ENCODE data around the gene CEPT1. TPM values are rescaled to one million over a fixed set of nuclear protein-coding genes. Genes with fewer than 3 reads are reported as not detected.

CEPT1 gene
- total and polyA plus RNA-seq, 2 of the 8 experiments (the other 6 are each of a cell fraction or from before 2014, with no cell fraction given) = 18.5 to 28.6 TPM

- Histone ChIP-seq H3K4me3 (ENCODE audit: extremely low read depth in 1 of 4, insufficient read depth in 2 of 4, low read depth in 3 of 4, low read length in 4 of 4) (no peak overlapping the region), H3K23ac (ENCODE audit: insufficient read length) (no peak overlapping the region), H2AFZ (ENCODE audit: low read length) (no peak overlapping the region), H4K5ac (ENCODE audit: insufficient read length, low read depth, low read length) (no peak overlapping the region), H2BK120ac (replicated peaks; ENCODE audit: low read depth, low read length) (no peak overlapping the region), H3K79me1 (ENCODE audit: low read depth, low read length) (no peaks in the 10 kb centered on the region), H3K4me2 (ENCODE audit: insufficient read depth in 1 of 2, low read depth in 2 of 2, low read length in 2 of 2) (no peak overlapping the region), H2BK5ac (ENCODE audit: low read depth, low read length) (no peak overlapping the region), H3K4ac (replicated peaks; ENCODE audit: insufficient read length, low read depth, low read length) (no peak overlapping the region), H3K9me3 (ENCODE audit: insufficient read depth in 2 of 2, low read depth in 1 of 2, low read length in 1 of 2) (no peaks in the 10 kb centered on the region), H3K56ac (replicated peaks; ENCODE audit: insufficient read length, low read depth, low read length) (no peak overlapping the region), H3K9ac (replicated peaks in 1 of 4; ENCODE audit: extremely low read depth in 1 of 4, low read depth in 3 of 4, low read length in 3 of 4) (no peak overlapping the region), H3K18ac (ENCODE audit: extremely low read depth, low read length) (no peak overlapping the region), H2BK15ac (ENCODE audit: low read length) (no peak overlapping the region), H3K23me2 (ENCODE audit: low read depth, low read length) (no peaks in the 10 kb centered on the region), H3K14ac (ENCODE audit: insufficient read length) (no peak overlapping the region), H2BK12ac (ENCODE audit: low read depth, low read length) (peak overlapping the region; percentile 28; the same call in 1 of the 2 replicates), H3K4me1 (replicated peaks in 1 of 4; ENCODE audit: control insufficient read depth in 3 of 4, insufficient read depth in 4 of 4, low read length in 3 of 4) (peaks cover 0 to 8% (median under 1%) of the 10 kb centered on the region in 4 experiments; a peak in 2 of 7 replicates), H3K27me3 (replicated peaks in 1 of 4; ENCODE audit: control insufficient read depth in 3 of 4, extremely low read depth in 1 of 4, insufficient read depth in 3 of 4, low read length in 3 of 4) (no peaks in the 10 kb centered on the region), H3K36me3 (ENCODE audit: control insufficient read depth in 2 of 4, insufficient read depth in 4 of 4, low read length in 3 of 4) (no peaks in the 10 kb centered on the region), H4K20me1 (replicated peaks in 1 of 2; ENCODE audit: control insufficient read depth in 1 of 2, insufficient read depth in 2 of 2, low read length in 2 of 2) (no peaks in the 10 kb centered on the region), H2BK20ac (ENCODE audit: low read length) (peak overlapping the region; percentile 44; the same call in 1 of the 2 replicates), H2AK5ac (ENCODE audit: low read depth, low read length) (0 out of 2 replicates have a peak overlapping the region, but pooled peaks have one; percentile 7), H3K27ac (ENCODE audit: low read depth, low read length) (no peak overlapping the region), H3K79me2 (ENCODE audit: control insufficient read depth in 1 of 2, insufficient read depth in 2 of 2, low read length in 2 of 2) (no peaks in the 10 kb centered on the region), H4K91ac (replicated peaks; ENCODE audit: insufficient read length, low read length) (no peak overlapping the region), H4K8ac (ENCODE audit: extremely low read depth, insufficient read depth, low read length) (no peak overlapping the region)
- DNase-seq (ENCODE audit: low read depth in 1 of 2, low spot score in 2 of 2) (no peak), FAIRE-seq (no peak)
- no peak for TF ChIP-seq RNF2 (IDR thresholded peaks at IDR 0.05; ENCODE audit: borderline replicate concordance, low read depth, low read length, missing control alignments, poor library complexity, severe bottlenecking)
- no peak for TF ChIP-seq MAFK (IDR thresholded peaks at IDR 0.05; ENCODE audit: low read depth, low read length)
- TF ChIP-seq TAF1 (IDR thresholded peaks at IDR 0.05; ENCODE audit: low read depth, low read length) = no peak
- no peak for TF ChIP-seq SAP30 (IDR thresholded peaks at IDR 0.05; ENCODE audit: insufficient read depth, insufficient replicate concordance, low read length)
- TF ChIP-seq JUN (IDR thresholded peaks at IDR 0.05; ENCODE audit: low read depth, low read length) = no peak
- no peak for TF ChIP-seq TEAD4 (IDR thresholded peaks at IDR 0.05; ENCODE audit: low read depth, low read length)
- no peak for TF ChIP-seq NRF1 (IDR thresholded peaks at IDR 0.05; ENCODE audit: low read depth, low read length)
- no peak for TF ChIP-seq KDM4A (IDR thresholded peaks at IDR 0.05; ENCODE audit: low read depth, low read length, severe bottlenecking)
- no peak for TF ChIP-seq SUZ12 (IDR thresholded peaks at IDR 0.05; ENCODE audit: low read length)
- no peak for TF ChIP-seq CBX8 (IDR thresholded peaks at IDR 0.05; ENCODE audit: borderline replicate concordance, low read depth, low read length)
- TF ChIP-seq SP1 (IDR thresholded peaks at IDR 0.05; ENCODE audit: low read depth, low read length) = no peak
- ChIA-PET CTCF (ENCODE audit: partially characterized antibody) (interaction anchor here (1.0 to 5.4 kb wide), 12 partner anchors 13 to 222 kb away, joined by 3 to 33 read pairs (median 4); partner anchors contain the start of gene OVGP1), POLR2A (ENCODE audit: partially characterized antibody) (no interaction called here)
- WGBS, 2 experiments (ENCODE audit: extremely low coverage in 1 of 2, insufficient coverage in 1 of 2, insufficient read length in 1 of 2, insufficient replicate concordance in 2 of 2, low coverage in 1 of 2, low lambda C conversion rate in 2 of 2, missing lambda C conversion rate in 1 of 2) = 87% methylated on average over 6 of the region's 6 CpGs; no CpG with 5 or more reads in 1 of the 2 experiments
Measured at GRCh38 chr1:111220302-111220890, 80.4 kb downstream of the CEPT1 start.
